Panc1 (cell line): ENCODE data around the gene ABCG1. TPM values are rescaled to one million over a fixed set of nuclear protein-coding genes. Genes with fewer than 3 reads are reported as not detected.

Experiments
- ATAC-seq: fragments of 200-7000 bp; cut with Tn5 transposase; 2 replicates; pipeline ENCODE4 v1.9.1; 2020; ENCODE audit warnings: mild to moderate bottlenecking, moderate library complexity
- BruUV-seq: library from RNA; stranded (reverse); fragments of 400-500 nt; replicated peaks from 2 replicates; lab custom pipeline; 2021; lab: Mats Ljungman, UMichigan
- CTCF ChIA-PET: fragments of 300-600 bp; sonication (Branson Sonifier 250); formaldehyde crosslinking; loops from one replicate; lab custom pipeline; 2022; ENCODE audit warnings: antibody characterized with exemption; lab: Charles Lee
- POLR2A ChIA-PET: fragments of 300-600 bp; sonication (Branson Sonifier 250); formaldehyde crosslinking; loops from one replicate; lab custom pipeline; 2022; ENCODE audit warnings: antibody characterized with exemption; lab: Charles Lee
- DNase-seq: peaks from one replicate; pipeline ENCODE4 v3.0.0-alpha.2; 2010; ENCODE audit warnings: low read depth, low spot score
- H3K27ac ChIP-seq: 2 replicates; pipeline ENCODE4 v1.5.1; 2011; ENCODE audit warnings: mild to moderate bottlenecking, low read length, inconsistent platforms
- H3K27me3 ChIP-seq: fragments of 200-500 bp; sonication (Bioruptor generic); 2 replicates; pipeline ENCODE4 v1.6.0; 2014; ENCODE audit warnings: low read length, inconsistent platforms; ENCODE audit not compliant: control insufficient read depth, insufficient read depth
- H3K36me3 ChIP-seq: fragments of 200-500 bp; sonication (Bioruptor generic); 2 replicates; pipeline ENCODE4 v1.5.1; 2014; ENCODE audit warnings: inconsistent platforms, mild to moderate bottlenecking, low read length, moderate library complexity; ENCODE audit not compliant: control insufficient read depth, insufficient read depth
- H3K4me1 ChIP-seq: 2 replicates; pipeline ENCODE4 v1.5.1; 2011; ENCODE audit warnings: inconsistent platforms, mild to moderate bottlenecking, low read length, moderate library complexity; ENCODE audit not compliant: control insufficient read depth, insufficient read depth
- H3K4me3 ChIP-seq, 2 experiments: 2 replicates each; pipeline ENCODE4 v1.5.1; 2011 to 2012; ENCODE audit warnings: low read depth in 2 of 2, low read length in 2 of 2, mild to moderate bottlenecking in 2 of 2, inconsistent platforms in 1 of 2, moderate library complexity in 1 of 2
- H3K9me3 ChIP-seq: fragments of 200-500 bp; sonication (Bioruptor generic); 2 replicates; pipeline ENCODE4 v1.5.1; 2014; ENCODE audit warnings: low read depth, mild to moderate bottlenecking, inconsistent platforms, low read length, moderate library complexity; ENCODE audit not compliant: control insufficient read depth, insufficient read depth
- POLR2AphosphoS5 ChIP-seq: IDR thresholded peaks from 2 replicates; pipeline ENCODE4 v1.6.1; 2012; ENCODE audit warnings: mild to moderate bottlenecking, low read depth, low read length, moderate library complexity
- SIN3A ChIP-seq: IDR thresholded peaks from 2 replicates; pipeline ENCODE4 v1.6.1; 2012; ENCODE audit warnings: low read depth, mild to moderate bottlenecking, low read length, moderate library complexity, borderline replicate concordance; ENCODE audit not compliant: insufficient read depth
- TCF7L2 ChIP-seq: IDR thresholded peaks from 2 replicates; pipeline ENCODE4 v1.6.1; 2011; ENCODE audit warnings: mild to moderate bottlenecking, low read depth, low read length, inconsistent platforms
- in situ Hi-C: cut with HindIII; loops from 2 replicates; pipeline ENCODE4 v1.10.0; 2016; ENCODE audit warnings: low sequenced_read_pairs, low pct_unique_long_range_greater_than_20kb
- intact Hi-C: fragments of 100-400 bp; cut with micrococcal nuclease; formaldehyde crosslinking; loops from one replicate; pipeline ENCODE4 v1.10.0; 2022; ENCODE audit not compliant: unreplicated experiment
- total RNA-seq: library from RNA; stranded (reverse); gene quantifications from one replicate; pipeline ENCODE4 v1.2.1, GENCODE V29; 2021; ENCODE audit not compliant: unreplicated experiment
- TF ChIP-seq, protein P1 (sequence below): fragments of 450-650 bp; IDR thresholded peaks from 2 replicates; pipeline ENCODE4 v1.5.1; 2017; ENCODE audit warnings: mild to moderate bottlenecking
- TF ChIP-seq, protein P2 (sequence below), 2 experiments: IDR thresholded peaks; 2 replicates each; pipeline ENCODE4 v1.6.1; 2011 to 2012; ENCODE audit warnings: low read depth in 2 of 2, control low read depth in 1 of 2, low read length in 1 of 2, mild to moderate bottlenecking in 1 of 2, moderate library complexity in 1 of 2; ENCODE audit not compliant: insufficient read depth in 1 of 2

Gene ABCG1
- total RNA-seq, 1 experiment from 2014 or later, result 0.80 TPM

DNA sequence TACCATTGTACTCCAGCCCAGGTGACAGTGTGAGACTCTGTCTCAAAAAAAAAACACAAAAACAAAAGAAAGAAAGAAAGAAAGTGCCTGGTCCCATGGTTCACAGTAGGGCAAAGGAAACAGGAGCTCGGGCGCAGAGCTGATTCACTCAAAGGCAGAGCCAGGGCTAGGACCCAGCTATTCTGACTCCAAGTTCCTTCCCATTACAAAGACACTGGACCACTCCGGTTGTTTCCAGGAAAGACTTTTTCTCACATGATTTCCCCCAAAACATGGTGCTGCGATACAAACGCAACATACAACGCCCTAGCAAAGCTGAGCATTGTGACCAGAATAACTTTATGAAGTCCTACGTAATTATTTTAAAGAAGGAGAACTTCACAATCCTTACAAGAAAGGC lies 10.7 kb downstream of the ABCG1 start:
- POLR2A ChIA-PET, result no interaction called here
- in situ Hi-C loops (no loop called here), intact Hi-C loops (no loop called here)
- no TSS peak for BruUV-seq
- Histone ChIP-seq H3K27ac (no peak overlapping the region), H3K27me3 (0 out of 2 replicates have a peak, but pooled peaks cover 5% of the 10 kb centered on the region), H3K9me3 (no peaks in the 10 kb centered on the region), H3K4me1 (peaks cover 15% of the 10 kb centered on the region), H3K4me3 (no peak overlapping the region), H3K36me3 (no peaks in the 10 kb centered on the region)
- CTCF ChIA-PET, result no interaction called here
- ATAC-seq (no peak), DNase-seq (no peak)
- TF ChIP-seq TCF7L2 (no peak), POLR2AphosphoS5 (no peak), SIN3A (no peak)
- TF ChIP-seq, protein P1, sequence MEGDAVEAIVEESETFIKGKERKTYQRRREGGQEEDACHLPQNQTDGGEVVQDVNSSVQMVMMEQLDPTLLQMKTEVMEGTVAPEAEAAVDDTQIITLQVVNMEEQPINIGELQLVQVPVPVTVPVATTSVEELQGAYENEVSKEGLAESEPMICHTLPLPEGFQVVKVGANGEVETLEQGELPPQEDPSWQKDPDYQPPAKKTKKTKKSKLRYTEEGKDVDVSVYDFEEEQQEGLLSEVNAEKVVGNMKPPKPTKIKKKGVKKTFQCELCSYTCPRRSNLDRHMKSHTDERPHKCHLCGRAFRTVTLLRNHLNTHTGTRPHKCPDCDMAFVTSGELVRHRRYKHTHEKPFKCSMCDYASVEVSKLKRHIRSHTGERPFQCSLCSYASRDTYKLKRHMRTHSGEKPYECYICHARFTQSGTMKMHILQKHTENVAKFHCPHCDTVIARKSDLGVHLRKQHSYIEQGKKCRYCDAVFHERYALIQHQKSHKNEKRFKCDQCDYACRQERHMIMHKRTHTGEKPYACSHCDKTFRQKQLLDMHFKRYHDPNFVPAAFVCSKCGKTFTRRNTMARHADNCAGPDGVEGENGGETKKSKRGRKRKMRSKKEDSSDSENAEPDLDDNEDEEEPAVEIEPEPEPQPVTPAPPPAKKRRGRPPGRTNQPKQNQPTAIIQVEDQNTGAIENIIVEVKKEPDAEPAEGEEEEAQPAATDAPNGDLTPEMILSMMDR, result no peak
- TF ChIP-seq, protein P2, sequence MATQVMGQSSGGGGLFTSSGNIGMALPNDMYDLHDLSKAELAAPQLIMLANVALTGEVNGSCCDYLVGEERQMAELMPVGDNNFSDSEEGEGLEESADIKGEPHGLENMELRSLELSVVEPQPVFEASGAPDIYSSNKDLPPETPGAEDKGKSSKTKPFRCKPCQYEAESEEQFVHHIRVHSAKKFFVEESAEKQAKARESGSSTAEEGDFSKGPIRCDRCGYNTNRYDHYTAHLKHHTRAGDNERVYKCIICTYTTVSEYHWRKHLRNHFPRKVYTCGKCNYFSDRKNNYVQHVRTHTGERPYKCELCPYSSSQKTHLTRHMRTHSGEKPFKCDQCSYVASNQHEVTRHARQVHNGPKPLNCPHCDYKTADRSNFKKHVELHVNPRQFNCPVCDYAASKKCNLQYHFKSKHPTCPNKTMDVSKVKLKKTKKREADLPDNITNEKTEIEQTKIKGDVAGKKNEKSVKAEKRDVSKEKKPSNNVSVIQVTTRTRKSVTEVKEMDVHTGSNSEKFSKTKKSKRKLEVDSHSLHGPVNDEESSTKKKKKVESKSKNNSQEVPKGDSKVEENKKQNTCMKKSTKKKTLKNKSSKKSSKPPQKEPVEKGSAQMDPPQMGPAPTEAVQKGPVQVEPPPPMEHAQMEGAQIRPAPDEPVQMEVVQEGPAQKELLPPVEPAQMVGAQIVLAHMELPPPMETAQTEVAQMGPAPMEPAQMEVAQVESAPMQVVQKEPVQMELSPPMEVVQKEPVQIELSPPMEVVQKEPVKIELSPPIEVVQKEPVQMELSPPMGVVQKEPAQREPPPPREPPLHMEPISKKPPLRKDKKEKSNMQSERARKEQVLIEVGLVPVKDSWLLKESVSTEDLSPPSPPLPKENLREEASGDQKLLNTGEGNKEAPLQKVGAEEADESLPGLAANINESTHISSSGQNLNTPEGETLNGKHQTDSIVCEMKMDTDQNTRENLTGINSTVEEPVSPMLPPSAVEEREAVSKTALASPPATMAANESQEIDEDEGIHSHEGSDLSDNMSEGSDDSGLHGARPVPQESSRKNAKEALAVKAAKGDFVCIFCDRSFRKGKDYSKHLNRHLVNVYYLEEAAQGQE (IDR thresholded peaks at IDR 0.05; ENCODE audit: insufficient read depth in 1 of 2, low read depth in 2 of 2, low read length in 1 of 2), result no peak

DNA sequence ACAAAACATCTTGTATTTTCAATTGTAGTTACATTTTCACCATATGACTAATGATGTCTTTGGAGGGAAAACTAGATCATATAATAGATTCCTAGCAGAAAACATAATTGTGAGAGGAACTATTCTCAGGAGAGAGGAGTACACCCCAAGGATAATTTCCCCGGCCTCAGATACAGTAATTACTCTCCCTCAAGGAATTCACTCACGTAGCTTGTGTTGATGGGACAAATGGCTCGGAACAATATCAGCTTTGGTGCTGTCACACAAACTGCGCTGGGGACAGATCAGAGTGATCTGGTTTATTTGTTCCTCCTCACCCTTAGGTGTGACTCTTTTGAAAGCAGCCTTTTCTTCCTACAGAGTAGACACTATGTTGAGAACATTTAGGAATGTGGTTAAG lies 11.2 kb downstream of the ABCG1 start:
- Histone ChIP-seq H3K27ac (no peak overlapping the region), H3K4me3 (no peak overlapping the region), H3K9me3 (no peaks in the 10 kb centered on the region), H3K36me3 (no peaks in the 10 kb centered on the region), H3K4me1 (peaks cover 15% of the 10 kb centered on the region), H3K27me3 (0 out of 2 replicates have a peak, but pooled peaks cover 3% of the 10 kb centered on the region)
- in situ Hi-C loops (no loop called here), intact Hi-C loops (no loop called here)
- DNase-seq (no peak), ATAC-seq (no peak)
- ChIA-PET POLR2A (no interaction called here), CTCF (no interaction called here)
- no TSS peak for BruUV-seq
- TF ChIP-seq, protein P2 (IDR thresholded peaks at IDR 0.05; ENCODE audit: insufficient read depth in 1 of 2, low read depth in 2 of 2, low read length in 1 of 2), result no peak
- TF ChIP-seq SIN3A, result no peak
- TF ChIP-seq TCF7L2, result no peak
- TF ChIP-seq POLR2AphosphoS5, result no peak
- TF ChIP-seq, protein P1, result no peak
